Suprapubic skin (tissue), 3 donors: ENCODE data around the gene HOXC4.

Experiments used
- CTCF ChIP-seq, 2 donors: fragments of 200-600 bp in 1 of 2; fragments of 450-650 bp in 1 of 2; sonication (generic) in 1 of 2; IDR thresholded peaks; one replicate each; pipeline ENCODE4 v1.5.1; 2016 to 2019; ENCODE audit warnings: antibody characterized with exemption in 2 of 2, mild to moderate bottlenecking in 1 of 2, moderate library complexity in 1 of 2
- EP300 ChIP-seq: sonication (generic); formaldehyde crosslinking; IDR thresholded peaks from one replicate; pipeline ENCODE4 v1.6.1; 2017; ENCODE audit warnings: antibody characterized with exemption
- POLR2A ChIP-seq, 2 donors: fragments of 450-650 bp; IDR thresholded peaks; one replicate each; pipeline ENCODE4 v1.6.1; 2017; ENCODE audit warnings: antibody characterized with exemption in 2 of 2, mild to moderate bottlenecking in 2 of 2, moderate library complexity in 2 of 2

- TF ChIP-seq CTCF (IDR thresholded peaks at IDR 0.05) (no peak), POLR2A (IDR thresholded peaks at IDR 0.05) (no peak), EP300 (no peak)
These were observed 37.1 kb upstream of the HOXC4 start for GRCh38 chr12:54016478-54016964.
